Measurements from ENCODE around the gene PTPRCAP.

DNA sequence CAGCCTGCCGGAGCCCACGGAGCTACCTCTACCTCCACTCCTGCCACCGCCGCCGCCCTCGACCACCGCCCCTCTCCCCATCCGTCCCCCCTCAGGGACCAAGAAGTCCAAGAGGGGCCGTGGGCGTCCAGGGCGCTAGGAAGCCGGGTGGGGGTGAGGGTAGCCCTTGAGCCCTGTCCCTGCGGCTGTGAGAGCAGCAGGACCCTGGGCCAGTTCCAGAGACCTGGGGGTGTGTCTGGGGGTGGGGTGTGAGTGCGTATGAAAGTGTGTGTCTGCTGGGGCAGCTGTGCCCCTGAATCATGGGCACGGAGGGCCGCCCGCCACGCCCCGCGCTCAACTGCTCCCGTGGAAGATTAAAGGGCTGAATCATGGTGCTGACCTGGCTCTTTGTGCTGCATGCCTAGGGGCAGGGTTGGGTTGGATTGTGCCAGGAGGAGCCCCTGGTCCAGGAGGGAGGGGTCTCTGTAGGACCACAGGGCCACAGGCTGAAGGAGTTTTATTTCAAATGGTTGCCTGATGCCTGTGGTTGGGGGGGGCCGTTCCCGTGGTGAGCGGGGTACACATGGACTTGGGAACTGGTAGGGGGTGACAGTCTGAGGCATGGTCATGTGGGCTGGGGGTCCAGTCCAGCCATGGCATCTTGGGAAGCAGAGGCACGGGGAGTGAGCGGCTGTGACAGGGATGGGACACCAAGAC is 2.3 kb downstream of the PTPRCAP start:
- TF ChIP-seq, protein P1, sequence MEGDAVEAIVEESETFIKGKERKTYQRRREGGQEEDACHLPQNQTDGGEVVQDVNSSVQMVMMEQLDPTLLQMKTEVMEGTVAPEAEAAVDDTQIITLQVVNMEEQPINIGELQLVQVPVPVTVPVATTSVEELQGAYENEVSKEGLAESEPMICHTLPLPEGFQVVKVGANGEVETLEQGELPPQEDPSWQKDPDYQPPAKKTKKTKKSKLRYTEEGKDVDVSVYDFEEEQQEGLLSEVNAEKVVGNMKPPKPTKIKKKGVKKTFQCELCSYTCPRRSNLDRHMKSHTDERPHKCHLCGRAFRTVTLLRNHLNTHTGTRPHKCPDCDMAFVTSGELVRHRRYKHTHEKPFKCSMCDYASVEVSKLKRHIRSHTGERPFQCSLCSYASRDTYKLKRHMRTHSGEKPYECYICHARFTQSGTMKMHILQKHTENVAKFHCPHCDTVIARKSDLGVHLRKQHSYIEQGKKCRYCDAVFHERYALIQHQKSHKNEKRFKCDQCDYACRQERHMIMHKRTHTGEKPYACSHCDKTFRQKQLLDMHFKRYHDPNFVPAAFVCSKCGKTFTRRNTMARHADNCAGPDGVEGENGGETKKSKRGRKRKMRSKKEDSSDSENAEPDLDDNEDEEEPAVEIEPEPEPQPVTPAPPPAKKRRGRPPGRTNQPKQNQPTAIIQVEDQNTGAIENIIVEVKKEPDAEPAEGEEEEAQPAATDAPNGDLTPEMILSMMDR (IDR thresholded peaks at IDR 0.05; ENCODE audit: low read depth, low read length), result no peak
- TF ChIP-seq MYC (IDR thresholded peaks at IDR 0.05; ENCODE audit: low read depth, low read length) (no peak), POLR2A (IDR thresholded peaks at IDR 0.05; ENCODE audit: extremely low read depth, insufficient read length) (no peak)

All from NB4 (cell line).